Mesenchymal stem cell (in vitro differentiated cells and primary cell): Measurements from ENCODE around the gene U2SURP. TPM values are rescaled to one million over a fixed set of nuclear protein-coding genes. Genes with fewer than 3 reads are reported as not detected.

Experiments
- DNase-seq: peaks from one replicate; pipeline ENCODE4 v3.0.0-alpha.2; 2013
- H2AFZ ChIP-seq: one replicate; pipeline ENCODE4 v1.6.1; 2013; ENCODE audit warnings: low read depth, mild to moderate bottlenecking, control low read depth, inconsistent platforms, low read length, moderate library complexity
- H2AK5ac ChIP-seq: 2 replicates; pipeline ENCODE4 v1.6.1; 2013; ENCODE audit warnings: low read length, moderate library complexity, mild to moderate bottlenecking, inconsistent platforms; ENCODE audit not compliant: severe bottlenecking
- H2BK120ac ChIP-seq: one replicate; pipeline ENCODE4 v1.6.1; 2013; ENCODE audit warnings: low read depth, mild to moderate bottlenecking, inconsistent platforms, low read length, moderate library complexity
- H2BK12ac ChIP-seq, 2 experiments: one replicate each; pipeline ENCODE4 v1.6.1; 2013; ENCODE audit warnings: inconsistent platforms in 2 of 2, low read length in 2 of 2, mild to moderate bottlenecking in 2 of 2, moderate library complexity in 2 of 2, control low read depth in 1 of 2
- H2BK15ac ChIP-seq: one replicate; pipeline ENCODE4 v1.6.1; 2013; ENCODE audit warnings: mild to moderate bottlenecking, low read depth, inconsistent platforms; ENCODE audit not compliant: poor library complexity, severe bottlenecking
- H2BK5ac ChIP-seq: 2 replicates; pipeline ENCODE4 v1.6.1; 2013; ENCODE audit warnings: low read depth, mild to moderate bottlenecking, low read length, control low read depth, inconsistent platforms; ENCODE audit not compliant: poor library complexity, severe bottlenecking
- H3K14ac ChIP-seq, 2 experiments: one replicate each; pipeline ENCODE4 v1.6.1; 2013; ENCODE audit warnings: inconsistent platforms in 2 of 2, low read length in 2 of 2, control low read depth in 1 of 2, mild to moderate bottlenecking in 1 of 2, moderate library complexity in 1 of 2
- H3K18ac ChIP-seq, 2 experiments: one replicate each; pipeline ENCODE4 v1.6.1; 2013; ENCODE audit warnings: inconsistent platforms in 2 of 2, low read length in 2 of 2, control low read depth in 1 of 2, low read depth in 1 of 2, mild to moderate bottlenecking in 1 of 2
- H3K23ac ChIP-seq, 2 experiments: one replicate each; pipeline ENCODE4 v1.6.1; 2013; ENCODE audit warnings: inconsistent platforms in 2 of 2, low read length in 2 of 2, mild to moderate bottlenecking in 2 of 2, moderate library complexity in 2 of 2, control low read depth in 1 of 2
- H3K27ac ChIP-seq: 2 replicates; pipeline ENCODE4 v1.5.1; 2013; ENCODE audit warnings: mild to moderate bottlenecking, moderate library complexity, low read length, control low read depth, inconsistent platforms; ENCODE audit not compliant: poor library complexity, severe bottlenecking
- H3K27me3 ChIP-seq, 2 experiments: 2 replicates each; pipeline versions ENCODE4 v1.6.1 to v1.7.0; 2013; ENCODE audit warnings: low read length in 2 of 2, mild to moderate bottlenecking in 2 of 2, moderate library complexity in 2 of 2, control low read depth in 1 of 2, inconsistent platforms in 1 of 2; ENCODE audit not compliant: control insufficient read depth in 1 of 2, insufficient read depth in 1 of 2
- H3K36me3 ChIP-seq, 2 experiments: 2 replicates each; pipeline versions ENCODE4 v1.6.1 to v1.7.0; 2013; ENCODE audit warnings: low read length in 2 of 2, control low read depth in 1 of 2, inconsistent platforms in 1 of 2, low read depth in 1 of 2, mild to moderate bottlenecking in 1 of 2; ENCODE audit not compliant: insufficient read depth in 2 of 2, control insufficient read depth in 1 of 2
- H3K4ac ChIP-seq, 2 experiments: one replicate each; pipeline ENCODE4 v1.6.1; 2013; ENCODE audit warnings: inconsistent platforms in 2 of 2, low read length in 2 of 2, mild to moderate bottlenecking in 2 of 2, moderate library complexity in 2 of 2, control low read depth in 1 of 2, low read depth in 1 of 2
- H3K4me1 ChIP-seq: 2 replicates; pipeline ENCODE4 v1.6.1; 2013; ENCODE audit warnings: low read depth, low read length, control low read depth; ENCODE audit not compliant: control insufficient read depth, insufficient read depth
- H3K4me2 ChIP-seq: 2 replicates; pipeline ENCODE4 v1.6.1; 2013; ENCODE audit warnings: low read length, mild to moderate bottlenecking, inconsistent platforms; ENCODE audit not compliant: poor library complexity, severe bottlenecking
- H3K4me3 ChIP-seq, 2 experiments: 2 replicates each; pipeline versions ENCODE4 v1.5.1 to v1.7.0; 2013; ENCODE audit warnings: low read length in 2 of 2, mild to moderate bottlenecking in 2 of 2, control low read depth in 1 of 2, low read depth in 1 of 2; ENCODE audit not compliant: insufficient read depth in 1 of 2
- H3K79me1 ChIP-seq: replicated peaks from 2 replicates; pipeline ENCODE4 v1.6.1; 2013; ENCODE audit warnings: mild to moderate bottlenecking, control low read depth, low read length, inconsistent platforms; ENCODE audit not compliant: poor library complexity, severe bottlenecking
- H3K9ac ChIP-seq: 2 replicates; pipeline ENCODE4 v1.7.0; 2013; ENCODE audit warnings: mild to moderate bottlenecking, low read length, moderate library complexity
- H3K9me3 ChIP-seq: 2 replicates; pipeline ENCODE4 v1.7.0; 2013; ENCODE audit warnings: mild to moderate bottlenecking, low read length; ENCODE audit not compliant: control insufficient read depth
- H4K8ac ChIP-seq: one replicate; pipeline ENCODE4 v1.6.1; 2013; ENCODE audit warnings: inconsistent platforms, mild to moderate bottlenecking, low read length, moderate library complexity
- H4K91ac ChIP-seq: one replicate; pipeline ENCODE4 v1.6.1; 2013; ENCODE audit warnings: mild to moderate bottlenecking, low read length, inconsistent platforms
- WGBS: methylation state at CpG from one replicate; pipeline ENCODE4 v1.1.7; 2013; ENCODE audit warnings: mixed read lengths; 5-methylcytosine and 5-hydroxymethylcytosine counted together
- polyA plus RNA-seq, 2 experiments: library from polyadenylated mRNA; stranded (reverse); fragments of 200-250 nt; gene quantifications; one replicate each; pipeline ENCODE4 v1.2.3, GENCODE V29; 2013

The U2SURP gene
- 51.1 TPM for polyA plus RNA-seq (2013, experiment 1 of 2)
- polyA plus RNA-seq (2013, experiment 2 of 2): 49.3 TPM

GRCh38 chr3:143001369-143002082 lies at the start of gene U2SURP:
U2SURP (plus strand) TSS chr3:143001570; CDS start chr3:143001629, 59 bp downstream.
- WGBS: under 1% methylated on average over 54 of the region's 55 CpGs

GRCh38 chr3:142951794-142952193 lies 49.6 kb upstream of the U2SURP start:
- Histone ChIP-seq H2AK5ac (no peak overlapping the region), H2AFZ (no peak overlapping the region), H2BK5ac (no peak overlapping the region), H3K4me2 (no peak overlapping the region), H3K9me3 (no peaks in the 10 kb centered on the region), H2BK15ac (no peak overlapping the region), H3K4ac (no peak overlapping the region), H3K79me1 (no peaks in the 10 kb centered on the region), H3K27me3 (peaks cover 0 to 14% of the 10 kb centered on the region in 2 experiments), H2BK12ac (no peak overlapping the region), H3K18ac (no peak overlapping the region), H3K23ac (no peak overlapping the region), H2BK120ac (no peak overlapping the region), H4K8ac (no peak overlapping the region), H4K91ac (no peak overlapping the region), H3K27ac (no peak overlapping the region), H3K36me3 (no peaks in the 10 kb centered on the region), H3K9ac (no peak overlapping the region), H3K4me1 (peaks cover 4% of the 10 kb centered on the region), H3K4me3 (no peak overlapping the region), H3K14ac (no peak overlapping the region)
- DNase-seq: no peak
- 96% methylated on average over 2 of the region's 2 CpGs for WGBS

More at GRCh38 chr3:143001369-143002082, at the start of gene U2SURP:
- H3K27ac ChIP-seq: peak within 1 kb of the TSS; percentile 99
- no peaks in the 10 kb centered on the region for H3K9me3 ChIP-seq
- peak; percentile 99 for DNase-seq
- H3K4me3 ChIP-seq: peak within 1 kb of the TSS; percentile 83 to 98
- peak within 1 kb of the TSS; percentile 92 for H2BK15ac ChIP-seq
- no peaks in the 10 kb centered on the region for H3K36me3 ChIP-seq
- H3K4me1 ChIP-seq: peaks cover 8% of the 10 kb centered on the region
- peak within 1 kb of the TSS; percentile 88 for H3K4me2 ChIP-seq
- peak within 1 kb of the TSS; percentile 15 for H2AFZ ChIP-seq
- H3K9ac ChIP-seq: peak within 1 kb of the TSS; percentile 97
- peak within 1 kb of the TSS in 1 of 2 experiments; percentile 56 for H3K23ac ChIP-seq
- H3K14ac ChIP-seq: peak within 1 kb of the TSS in 1 of 2 experiments; percentile 44
- H2AK5ac ChIP-seq: no peak within 1 kb of the TSS
- peak within 1 kb of the TSS; percentile 83 for H4K8ac ChIP-seq
- H3K27me3 ChIP-seq: no peaks in the 10 kb centered on the region
- H4K91ac ChIP-seq: peak within 1 kb of the TSS; percentile 62
- peak within 1 kb of the TSS; percentile 92 to 94 for H3K18ac ChIP-seq
- H2BK120ac ChIP-seq: peak within 1 kb of the TSS; percentile 21
- H3K79me1 ChIP-seq: peaks cover 2% of the 10 kb centered on the region
- H3K4ac ChIP-seq: peak within 1 kb of the TSS; percentile 75 to 91
- peak within 1 kb of the TSS; percentile 34 for H2BK5ac ChIP-seq
- no peak within 1 kb of the TSS for H2BK12ac ChIP-seq

- Histone ChIP-seq H3K18ac (no peak overlapping the region), H3K14ac (no peak overlapping the region), H4K8ac (no peak overlapping the region), H2BK120ac (no peak overlapping the region), H2BK15ac (no peak overlapping the region), H3K4me2 (no peak overlapping the region), H3K9me3 (no peaks in the 10 kb centered on the region), H2BK12ac (no peak overlapping the region), H3K27me3 (peaks cover 0 to 7% of the 10 kb centered on the region in 2 experiments), H3K9ac (no peak overlapping the region), H2BK5ac (no peak overlapping the region), H3K4ac (no peak overlapping the region), H3K4me1 (peaks cover under 1% of the 10 kb centered on the region), H2AFZ (no peak overlapping the region), H4K91ac (no peak overlapping the region), H3K79me1 (no peaks in the 10 kb centered on the region), H3K23ac (no peak overlapping the region), H3K36me3 (no peaks in the 10 kb centered on the region), H2AK5ac (no peak overlapping the region), H3K27ac (no peak overlapping the region), H3K4me3 (no peak overlapping the region)
- DNase-seq: no peak
- 95% methylated on average over 3 of the region's 8 CpGs for whole genome bisulfite sequencing
Observed at GRCh38 chr3:142952272-142953193, 48.8 kb upstream of the U2SURP start.

GRCh38 chr3:142953443-142953842 lies 47.9 kb upstream of the U2SURP start:
- Histone ChIP-seq H2BK12ac (no peak overlapping the region), H3K4me2 (no peak overlapping the region), H4K8ac (no peak overlapping the region), H2BK120ac (no peak overlapping the region), H3K36me3 (no peaks in the 10 kb centered on the region), H3K9ac (no peak overlapping the region), H4K91ac (no peak overlapping the region), H2AK5ac (no peak overlapping the region), H3K4me1 (no peaks in the 10 kb centered on the region), H3K18ac (no peak overlapping the region), H3K4ac (no peak overlapping the region), H2BK15ac (no peak overlapping the region), H2BK5ac (no peak overlapping the region), H3K79me1 (no peaks in the 10 kb centered on the region), H3K27me3 (no peaks in the 10 kb centered on the region), H3K14ac (no peak overlapping the region), H3K27ac (no peak overlapping the region), H3K4me3 (no peak overlapping the region), H3K23ac (no peak overlapping the region), H2AFZ (no peak overlapping the region), H3K9me3 (no peaks in the 10 kb centered on the region)
- 78% methylated on average over 1 of the region's 3 CpGs for WGBS
- DNase-seq: no peak
